Glomerular visceral epithelial cell (primary cell): Measurements from ENCODE around the gene DPM3.
A peak's percentile ranks its signal among the peaks of the same experiment; 100 is the strongest.
"Not testable (repeated sequence)": the region's sequence is repeated elsewhere in the genome, so short reads cannot be mapped to it uniquely, and the experiment has no call there.

ENCODE experiments used
- DNase-seq: peaks from one replicate; pipeline ENCODE4 v3.0.0-alpha.2; 2016; ENCODE audit errors: extremely low spot score

The DPM3 gene

DNA sequence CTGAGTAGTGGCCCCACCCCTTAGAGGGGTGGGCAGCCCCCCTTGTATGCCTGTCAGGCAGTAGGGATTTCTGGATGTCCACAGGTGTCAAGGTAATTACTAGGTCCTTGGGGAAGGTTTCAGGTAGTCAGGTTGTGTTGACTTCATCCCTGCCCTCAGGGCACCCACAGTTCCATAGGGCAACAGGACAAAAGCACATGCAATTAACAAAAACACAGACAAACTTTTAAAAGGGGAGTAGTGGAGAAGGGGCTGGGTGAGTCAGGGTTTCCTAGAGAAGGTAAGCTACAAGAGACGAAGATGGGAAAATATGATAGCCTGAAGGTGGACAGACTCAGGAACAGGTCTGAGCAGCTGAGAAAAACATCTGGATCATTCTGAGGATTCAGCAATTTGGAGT is 18.7 kb upstream of the DPM3 start:
- DNase-seq = no peak

DNA sequence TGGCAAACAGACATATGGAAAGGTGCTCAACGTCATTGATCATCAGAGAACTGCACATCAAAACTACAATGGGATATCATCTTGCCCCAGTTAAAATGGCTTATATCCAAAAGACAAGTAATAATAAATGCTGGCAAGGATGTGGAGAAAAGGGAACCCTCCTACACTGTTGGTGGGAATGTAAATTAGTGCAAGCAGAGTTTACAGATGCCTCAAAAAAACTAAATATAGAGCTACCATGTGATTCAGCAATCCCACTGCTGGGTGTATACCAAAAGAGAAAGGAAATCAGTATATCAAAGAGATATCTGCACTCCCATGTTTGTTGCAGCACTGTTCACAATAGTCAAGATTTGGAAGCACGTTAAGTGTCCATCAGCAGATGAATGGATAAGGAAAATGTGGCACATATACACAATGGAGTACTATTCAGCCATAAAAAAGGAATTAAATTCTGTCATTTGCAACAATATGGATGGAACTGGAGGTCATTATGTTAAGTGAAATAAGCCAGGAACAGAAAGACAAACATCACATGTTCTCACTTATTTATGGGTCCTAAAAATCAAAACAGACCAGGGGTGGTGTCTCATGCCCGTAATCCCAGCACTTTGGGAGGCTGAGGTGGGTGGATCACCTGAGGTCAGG is 15.8 kb upstream of the DPM3 start:
- DNase-seq = not testable (repeated sequence)

DNA sequence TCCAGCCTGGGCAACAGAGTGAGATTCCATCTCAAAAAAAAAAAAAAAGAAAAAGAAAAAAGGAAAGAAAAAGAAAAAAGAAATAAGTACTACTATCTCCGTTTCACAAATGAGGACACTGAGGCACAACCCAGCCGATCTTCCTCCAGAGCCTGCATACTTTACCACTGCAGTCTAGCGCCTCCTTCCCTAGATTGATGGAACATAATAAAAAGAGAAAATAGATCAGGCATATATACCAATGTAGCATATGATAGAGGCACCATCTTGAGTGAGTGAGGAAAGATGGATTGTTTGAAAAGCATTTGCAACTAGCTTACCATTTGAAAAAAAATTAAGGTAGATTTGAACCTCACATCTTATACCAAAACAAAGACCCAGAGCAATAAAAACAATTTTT is 5.2 kb upstream of the DPM3 start:
- DNase-seq = no peak

DNA sequence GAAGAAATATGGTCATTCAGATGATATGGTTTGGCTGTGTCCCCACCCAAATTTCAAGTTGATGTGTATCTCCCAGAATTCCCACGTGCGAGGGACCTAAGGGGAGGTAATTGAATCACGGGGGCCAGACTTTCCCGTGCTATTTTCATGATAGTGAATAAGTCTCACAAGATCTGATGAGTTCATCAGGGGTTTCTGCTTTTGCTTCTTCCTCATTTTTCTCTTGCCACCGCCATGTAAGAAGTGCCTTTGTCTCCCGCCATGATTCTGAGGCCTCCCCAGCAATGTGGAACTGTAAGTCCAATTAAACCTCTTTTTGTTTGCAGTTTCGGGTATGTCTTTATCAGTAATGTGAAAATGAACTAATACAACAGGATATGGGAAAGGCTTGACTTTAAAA is 1.4 kb upstream of the DPM3 start:
- DNase-seq = no peak

DNA sequence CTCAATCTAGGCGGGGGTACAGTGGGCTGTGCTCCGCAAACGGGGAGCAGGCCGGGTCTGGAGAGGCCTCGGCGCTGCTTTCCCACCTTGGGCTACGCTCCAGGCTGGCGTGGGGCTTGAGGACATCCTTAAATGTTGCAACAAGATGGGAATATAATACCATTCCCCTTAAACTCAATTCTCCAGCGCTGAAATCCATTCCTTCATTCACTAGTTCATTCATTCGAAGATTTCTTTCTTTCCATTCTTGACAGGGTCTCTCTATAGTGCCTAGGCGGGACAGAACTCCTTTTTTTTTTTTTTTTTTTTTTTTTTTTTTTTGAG is 261 bp upstream of the DPM3 start:
- no peak for DNase-seq

DNA sequence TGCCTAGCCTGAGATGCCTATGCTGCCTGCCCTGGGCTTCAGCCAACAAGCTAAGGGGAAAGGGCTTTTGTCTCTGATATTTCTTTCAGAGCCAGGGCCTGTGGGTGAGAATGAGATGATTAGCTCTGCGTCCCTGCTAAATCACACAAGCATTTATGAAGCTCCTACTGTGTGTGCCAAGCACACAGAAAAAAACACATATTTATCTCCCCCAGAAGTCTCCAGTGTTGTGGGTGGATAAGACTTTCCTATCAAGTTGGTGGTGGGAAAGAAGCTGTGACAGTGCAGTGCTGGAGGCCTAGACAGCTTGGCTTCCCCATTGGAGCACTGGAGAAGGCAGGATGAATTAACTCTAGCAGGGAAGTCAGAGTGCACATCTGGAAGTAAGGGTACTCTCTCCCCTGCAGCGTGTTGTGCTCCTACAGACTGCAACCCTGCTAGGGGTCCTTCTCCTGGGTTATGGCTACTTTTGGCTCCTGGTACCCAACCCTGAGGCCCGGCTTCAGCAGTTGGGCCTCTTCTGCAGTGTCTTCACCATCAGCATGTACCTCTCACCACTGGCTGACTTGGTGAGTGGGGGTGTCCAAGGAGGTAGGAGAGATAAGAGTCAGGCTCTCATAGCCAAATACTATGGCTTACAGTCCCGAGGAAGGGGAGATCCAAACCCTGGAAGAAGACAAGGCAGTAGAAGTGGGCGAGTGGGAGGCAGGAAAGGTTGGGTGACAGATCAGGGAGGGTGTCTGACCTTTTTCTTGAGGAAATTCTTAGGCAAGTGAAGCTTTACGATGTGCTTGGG is 3.0 kb downstream of the DPM3 start:
- no peak for DNase-seq

DNA sequence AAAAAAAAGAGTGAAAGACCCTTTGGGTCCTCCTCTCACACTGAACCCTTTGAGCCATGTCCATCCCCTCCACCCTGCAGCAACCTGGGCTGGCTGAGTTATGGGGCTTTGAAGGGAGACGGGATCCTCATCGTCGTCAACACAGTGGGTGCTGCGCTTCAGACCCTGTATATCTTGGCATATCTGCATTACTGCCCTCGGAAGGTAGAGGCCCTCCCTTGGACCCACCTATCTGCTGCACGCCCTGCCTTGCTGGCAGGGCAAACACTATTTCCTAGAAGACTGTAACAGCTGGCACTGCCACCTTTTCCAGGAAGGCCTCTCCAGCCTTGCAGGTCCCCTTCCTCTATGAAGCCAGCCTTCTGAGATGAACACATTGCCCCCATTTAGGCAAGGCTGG is 3.6 kb downstream of the DPM3 start:
- DNase-seq = no peak

DNA sequence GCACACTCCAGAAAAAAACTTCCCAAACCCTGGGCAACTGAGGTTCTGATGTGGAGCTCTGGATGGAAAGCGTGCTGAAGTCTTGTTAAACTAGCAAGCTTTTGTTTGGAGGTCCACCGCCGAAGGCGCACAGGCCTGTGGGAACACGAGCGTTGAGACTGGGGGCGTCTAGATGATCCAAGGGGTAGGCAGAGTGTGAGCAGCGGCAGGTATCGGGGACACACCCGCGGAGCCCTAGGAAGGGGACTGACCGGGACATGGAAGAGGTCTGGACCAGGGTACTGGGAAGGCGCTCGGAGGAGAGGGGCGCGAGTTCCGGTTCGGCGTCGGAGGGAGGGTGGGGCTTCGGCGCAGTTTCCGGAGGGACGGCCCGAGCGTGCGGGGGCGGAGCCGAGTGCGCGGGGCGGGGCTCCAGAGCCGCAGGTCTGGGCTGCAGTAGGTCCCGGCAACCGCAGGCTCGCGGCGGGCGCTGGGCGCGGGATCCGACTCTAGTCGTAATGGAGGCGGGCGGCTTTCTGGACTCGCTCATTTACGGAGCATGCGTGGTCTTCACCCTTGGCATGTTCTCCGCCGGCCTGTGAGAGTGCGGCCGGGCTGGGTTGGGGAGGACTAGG is 4.8 kb downstream of the DPM3 start, which contains the start of gene SLC50A1:
Gene SLC50A1 (plus strand): TSS at position 438 of the 614 bp plus-strand sequence. CDS start 60 bp downstream, at position 498.
- DNase-seq = peak; percentile 95

DNA sequence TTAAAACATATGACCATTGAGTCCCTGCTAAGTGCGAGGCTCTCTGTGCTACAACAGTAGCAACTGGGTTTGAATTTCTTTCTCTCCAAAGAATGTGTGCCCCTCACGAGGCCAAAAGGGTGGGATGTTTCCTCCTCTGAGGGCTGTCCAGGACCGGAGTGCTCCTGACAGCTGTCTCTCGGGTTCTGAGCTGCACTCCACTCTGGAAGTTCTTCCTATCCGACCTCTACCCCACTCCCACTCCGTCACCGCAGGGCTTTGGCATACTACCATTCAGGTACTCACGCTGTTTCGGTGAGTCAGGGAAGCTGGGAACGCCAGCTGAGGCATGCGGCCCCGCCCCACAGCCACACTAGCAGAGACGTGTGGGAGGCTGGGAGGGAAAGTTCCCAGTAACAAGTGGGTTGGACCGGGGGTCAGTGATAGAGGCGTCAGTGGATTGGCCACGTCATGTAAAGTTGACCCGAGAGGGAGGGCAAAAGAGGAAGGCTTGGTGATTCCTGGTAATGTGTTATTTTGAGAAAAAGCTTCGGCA is 5.4 kb downstream of the DPM3 start:
- DNase-seq = peak; percentile 95

DNA sequence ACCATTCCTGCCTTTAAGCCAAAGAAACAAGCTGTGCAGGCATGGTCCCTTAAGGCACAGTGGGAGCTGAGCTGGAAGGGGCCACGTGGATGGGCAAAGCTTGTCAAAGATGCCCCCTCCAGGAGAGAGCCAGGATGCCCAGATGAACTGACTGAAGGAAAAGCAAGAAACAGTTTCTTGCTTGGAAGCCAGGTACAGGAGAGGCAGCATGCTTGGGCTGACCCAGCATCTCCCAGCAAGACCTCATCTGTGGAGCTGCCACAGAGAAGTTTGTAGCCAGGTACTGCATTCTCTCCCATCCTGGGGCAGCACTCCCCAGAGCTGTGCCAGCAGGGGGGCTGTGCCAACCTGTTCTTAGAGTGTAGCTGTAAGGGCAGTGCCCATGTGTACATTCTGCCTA is 6.0 kb downstream of the DPM3 start:
- no peak for DNase-seq

DNA sequence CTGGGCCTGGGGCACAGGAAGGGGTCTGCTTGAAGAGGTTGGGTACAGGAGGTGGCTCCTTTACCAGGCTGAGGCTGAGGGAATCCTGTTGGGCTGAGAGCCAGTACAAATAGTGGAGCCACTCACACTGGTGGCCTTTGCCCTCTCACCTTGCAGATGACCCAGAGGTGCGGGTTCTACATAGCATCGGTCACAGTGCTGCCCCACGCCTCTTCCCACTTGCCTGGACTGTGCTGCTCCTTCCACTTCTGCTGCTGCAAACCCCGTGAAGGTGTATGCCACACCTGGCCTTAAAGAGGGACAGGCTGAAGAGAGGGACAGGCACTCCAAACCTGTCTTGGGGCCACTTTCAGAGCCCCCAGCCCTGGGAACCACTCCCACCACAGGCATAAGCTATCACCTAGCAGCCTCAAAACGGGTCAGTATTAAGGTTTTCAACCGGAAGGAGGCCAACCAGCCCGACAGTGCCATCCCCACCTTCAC is 6.5 kb downstream of the DPM3 start:
- DNase-seq = no peak

DNA sequence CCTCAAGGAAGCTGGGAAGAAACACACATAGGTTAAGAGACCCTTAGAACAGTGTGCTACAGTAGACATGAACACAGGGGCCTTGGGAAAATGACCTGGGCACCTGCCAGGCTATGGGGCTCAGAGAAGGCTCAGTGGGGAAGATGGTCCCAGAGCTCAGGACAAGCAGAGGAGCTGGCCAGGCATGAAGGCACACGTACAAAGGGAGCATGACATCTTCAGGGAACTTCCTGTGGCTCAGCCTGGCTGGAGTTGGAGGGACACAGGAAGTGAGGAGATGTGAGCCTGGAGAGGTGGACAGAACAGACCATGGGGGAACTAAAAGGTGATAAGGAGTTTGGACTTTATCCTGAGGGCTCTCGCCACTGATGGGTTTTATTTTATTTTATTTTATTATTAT is 8.5 kb downstream of the DPM3 start:
- DNase-seq = no peak

DNA sequence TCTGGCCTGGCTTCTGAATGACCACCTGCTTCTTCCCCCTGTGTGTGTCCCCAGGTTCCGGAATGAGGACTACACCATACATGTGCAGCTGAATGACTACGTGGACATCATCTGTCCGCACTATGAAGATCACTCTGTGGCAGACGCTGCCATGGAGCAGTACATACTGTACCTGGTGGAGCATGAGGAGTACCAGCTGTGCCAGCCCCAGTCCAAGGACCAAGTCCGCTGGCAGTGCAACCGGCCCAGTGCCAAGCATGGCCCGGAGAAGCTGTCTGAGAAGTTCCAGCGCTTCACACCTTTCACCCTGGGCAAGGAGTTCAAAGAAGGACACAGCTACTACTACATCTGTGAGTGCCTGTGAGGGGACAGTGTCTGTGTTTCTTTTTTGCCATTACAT is 9.0 kb downstream of the DPM3 start:
- DNase-seq = no peak

DNA sequence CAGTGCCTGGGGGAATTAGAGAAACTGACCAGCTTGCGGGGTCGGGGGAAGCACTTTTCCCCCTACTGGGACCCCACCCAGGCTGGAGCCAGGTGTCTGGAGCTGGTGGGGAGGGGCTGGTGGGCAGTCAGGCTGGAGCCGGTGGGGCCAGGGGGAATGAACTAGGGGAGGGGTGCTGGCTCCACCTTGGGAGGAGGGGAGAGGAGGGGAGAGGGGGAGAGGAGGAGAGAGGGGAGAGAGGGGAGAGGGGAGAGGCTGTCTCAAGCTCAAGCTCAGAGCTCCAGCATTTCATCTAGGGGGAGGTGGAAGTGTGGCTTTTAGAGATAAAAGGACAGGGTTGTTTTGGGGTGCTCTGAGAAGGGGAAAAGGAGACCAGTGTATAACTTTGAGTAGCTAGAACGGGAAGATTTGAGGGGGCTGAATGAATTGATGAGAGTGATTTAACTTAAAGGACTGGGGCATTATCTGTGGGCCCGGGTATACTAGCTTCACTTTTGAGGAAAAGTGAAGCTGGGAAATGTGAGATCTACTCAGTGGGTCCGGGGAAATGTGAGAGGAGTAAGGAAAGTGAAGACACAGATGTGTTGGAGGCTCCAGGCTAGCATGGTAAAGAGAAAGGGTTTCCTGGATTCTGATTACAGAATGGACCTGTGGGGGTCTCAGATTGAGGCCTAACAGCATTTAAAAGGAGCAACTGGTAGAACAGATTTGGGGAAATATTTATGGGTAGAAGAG is 9.9 kb downstream of the DPM3 start:
- no peak for DNase-seq

DNA sequence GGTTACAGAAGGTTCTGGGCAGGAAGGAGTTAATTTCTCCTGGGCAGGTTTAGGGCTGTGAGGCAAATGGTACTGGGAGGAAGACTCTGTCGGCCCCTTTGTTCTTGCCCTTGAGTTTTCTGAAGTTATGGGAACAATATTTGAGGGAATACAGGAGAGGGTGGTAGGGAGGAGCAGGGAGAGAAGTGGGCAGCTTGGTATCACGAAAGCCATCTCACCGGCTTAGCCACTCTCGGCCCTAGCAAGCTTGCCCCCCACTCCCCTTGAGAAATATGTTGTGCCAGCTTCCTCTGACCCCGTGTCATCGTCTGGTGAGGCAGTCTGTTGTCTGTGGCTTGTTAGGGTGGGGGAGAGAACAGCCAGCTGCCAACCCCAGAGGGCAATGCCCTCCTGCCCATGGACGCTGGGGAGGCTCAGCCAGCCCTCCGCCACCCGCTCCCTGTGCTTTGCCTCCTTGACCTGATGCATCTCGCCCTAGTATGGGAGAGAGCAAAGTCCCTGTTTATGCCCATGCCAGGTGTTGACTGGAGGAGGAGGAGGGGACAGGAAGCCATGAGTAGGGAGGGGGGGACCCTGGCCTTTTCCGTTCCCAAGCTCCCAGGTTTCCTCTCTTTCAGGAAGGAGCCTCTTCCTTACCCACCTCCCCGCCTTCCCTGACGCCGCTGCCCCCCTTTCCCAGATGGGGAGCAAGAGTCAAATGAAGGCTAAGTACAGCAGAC is 11.4 kb downstream of the DPM3 start:
- DNase-seq = no peak

DNA sequence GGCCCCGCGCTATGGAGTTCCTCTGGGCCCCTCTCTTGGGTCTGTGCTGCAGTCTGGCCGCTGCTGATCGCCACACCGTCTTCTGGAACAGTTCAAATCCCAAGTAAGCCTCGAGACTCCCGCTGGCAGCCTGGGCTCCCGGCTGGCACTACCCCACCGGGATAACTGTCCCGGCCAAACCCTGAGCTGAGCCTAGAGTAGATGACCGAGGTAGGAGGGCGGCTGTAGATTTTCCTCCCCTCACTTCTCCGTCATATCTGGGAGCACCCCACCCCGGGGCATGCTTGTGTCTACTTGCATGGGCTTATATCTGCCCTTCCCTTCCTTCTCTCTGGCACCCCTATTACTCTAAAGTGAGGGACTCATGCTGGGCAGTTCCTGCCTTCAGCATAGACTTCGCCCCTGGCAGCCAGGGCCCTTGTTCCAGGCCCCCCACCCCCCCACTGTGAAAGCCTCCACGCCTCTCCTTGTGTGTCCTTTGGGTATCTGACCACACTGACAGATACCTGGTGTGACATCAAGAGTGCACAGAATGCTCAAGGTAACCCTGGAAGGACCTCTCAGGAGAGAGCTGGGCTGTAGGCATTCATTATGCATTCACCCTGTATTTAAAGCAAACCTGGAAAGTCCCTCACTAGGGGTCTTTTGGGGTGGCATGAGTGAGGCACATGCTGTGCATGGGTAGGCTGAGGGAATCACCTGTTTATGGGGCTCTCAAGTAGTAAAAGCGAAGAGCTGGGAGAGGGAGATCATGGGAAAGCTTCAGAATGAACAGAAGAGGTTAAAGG is 12.2 kb downstream of the DPM3 start:
- no peak for DNase-seq

DNA sequence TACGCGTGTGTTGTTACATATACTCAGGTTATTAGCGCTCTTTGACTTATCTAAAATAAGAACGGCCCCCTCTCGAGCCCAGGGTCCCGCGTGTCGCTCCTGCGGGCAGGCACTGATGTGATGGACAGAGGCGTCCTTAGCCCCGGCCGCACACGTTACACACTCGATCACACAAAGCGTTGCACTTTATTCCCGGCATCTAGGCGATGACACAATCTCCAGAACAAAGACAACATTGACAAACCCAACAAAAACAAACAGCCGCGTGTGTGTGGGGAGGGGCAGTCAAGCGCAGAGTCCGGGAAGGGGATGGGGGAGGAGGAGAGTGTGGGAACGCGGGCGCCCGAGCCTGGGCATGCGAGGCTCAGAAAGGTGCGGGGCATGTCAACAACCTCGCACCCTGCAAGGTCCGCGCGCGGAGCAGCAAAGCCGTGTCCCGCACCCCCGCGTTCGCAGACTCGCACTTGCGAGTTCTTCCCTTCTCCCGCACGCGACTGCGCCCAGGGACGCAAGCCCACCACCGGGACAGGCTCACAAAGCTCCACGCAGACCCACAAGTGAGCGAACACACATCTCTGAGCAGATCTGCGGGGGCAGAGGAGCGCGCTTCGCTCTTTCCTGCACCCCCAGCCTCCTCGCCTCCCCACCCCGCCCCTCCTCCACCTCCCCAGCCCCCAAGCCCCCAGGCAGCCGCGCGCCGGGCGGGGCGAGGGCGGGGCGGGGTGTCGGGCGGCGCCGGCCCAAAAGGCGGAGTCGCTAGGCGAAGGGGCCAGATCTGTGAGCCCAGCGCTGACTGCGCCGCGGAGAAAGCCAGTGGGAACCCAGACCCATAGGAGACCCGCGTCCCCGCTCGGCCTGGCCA is 13.0 kb downstream of the DPM3 start, which contains the start of gene EFNA1:
Gene EFNA1 (plus strand): TSS at position 772 of the 862 bp plus-strand sequence. CDS start 102 bp downstream, outside the sequence.
- peak; percentile 53 for DNase-seq

DNA sequence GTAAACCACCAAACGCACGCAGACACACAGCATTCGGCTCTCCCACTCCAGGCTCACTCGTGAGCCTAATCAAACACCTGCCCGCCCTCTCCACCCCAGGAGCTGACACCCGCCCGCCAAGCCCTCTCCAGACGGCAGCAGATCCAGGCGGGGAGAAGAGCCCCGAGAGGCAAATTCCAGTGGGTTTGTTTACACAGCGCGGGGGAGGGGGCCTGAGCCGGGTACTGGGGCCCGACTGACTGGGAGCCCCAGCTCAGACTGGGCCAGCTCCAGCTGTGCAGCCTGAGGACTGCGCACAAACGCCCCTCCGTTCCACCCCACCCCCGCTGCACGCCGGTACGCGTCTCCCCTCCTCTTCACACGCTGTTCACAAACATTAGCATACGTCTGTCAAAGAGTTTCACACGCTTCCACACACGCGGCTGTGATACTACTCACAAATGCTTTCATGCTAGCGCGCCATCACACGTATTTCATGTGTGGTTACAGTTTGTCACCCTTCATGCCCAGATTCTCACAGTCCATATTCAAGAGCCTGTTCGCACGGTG is 13.7 kb downstream of the DPM3 start:
- no peak for DNase-seq

DNA sequence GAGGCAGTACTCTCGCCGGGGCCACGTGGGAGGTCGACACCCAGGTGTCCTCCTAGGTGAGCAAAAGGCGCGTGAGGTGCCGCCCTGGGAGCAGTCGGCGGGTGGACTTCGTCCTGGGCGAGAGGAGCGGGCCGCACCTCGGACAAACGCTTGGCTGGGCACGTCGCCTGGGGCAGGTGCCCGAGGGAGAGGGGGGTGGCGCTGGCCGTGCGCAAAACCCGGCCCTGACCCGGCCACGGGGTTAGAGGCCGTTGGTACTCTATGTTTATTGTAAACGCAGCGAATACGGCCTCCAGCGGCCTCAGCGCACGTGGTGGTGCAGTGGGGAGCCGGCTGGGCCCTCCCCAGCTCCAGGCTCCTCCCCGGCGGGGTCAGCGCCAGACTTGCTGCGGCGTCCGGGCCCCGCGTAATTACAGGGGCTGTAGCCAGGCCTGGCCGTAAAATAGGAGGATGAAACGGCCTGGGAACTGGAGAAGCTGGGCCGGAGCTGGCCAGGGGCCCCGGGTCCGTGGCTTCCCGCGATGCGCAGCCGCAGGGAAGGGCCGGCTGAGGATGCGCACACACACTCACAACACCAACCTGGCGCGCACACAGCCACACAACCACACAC is 14.3 kb downstream of the DPM3 start:
- no peak for DNase-seq
